Memory B cell (primary cell): ENCODE results near the gene FMN2.
"Not testable (repeated sequence)": the region's sequence is repeated elsewhere in the genome, so short reads cannot be mapped to it uniquely, and the experiment has no call there.

ENCODE experiments used
- ATAC-seq: fragments of 150-1000 bp; cut with Tn5 transposase; 2 replicates; pipeline ENCODE4 v1.10.0; 2021; ENCODE audit warnings: low read depth, mild to moderate bottlenecking, moderate library complexity
- DNase-seq, 2 donors: peaks; one replicate each; pipeline ENCODE4 v3.0.0; 2022; ENCODE audit warnings: low spot score in 2 of 2
- H3K27ac Mint-ChIP-seq: one replicate; pipeline ENCODE4 v1.8.0; 2022; ENCODE audit warnings: mild to moderate bottlenecking, moderate library complexity, mixed read lengths
- H3K27me3 Mint-ChIP-seq: one replicate; pipeline ENCODE4 v1.8.0; 2022; ENCODE audit warnings: mixed read lengths
- H3K36me3 Mint-ChIP-seq: one replicate; pipeline ENCODE4 v1.8.0; 2022; ENCODE audit warnings: mild to moderate bottlenecking, mixed read lengths
- H3K4me1 Mint-ChIP-seq: one replicate; pipeline ENCODE4 v1.8.0; 2022; ENCODE audit warnings: mixed read lengths
- H3K4me3 Mint-ChIP-seq: one replicate; pipeline ENCODE4 v1.8.0; 2022; ENCODE audit warnings: mild to moderate bottlenecking, moderate library complexity, mixed read lengths
- H3K9me3 Mint-ChIP-seq: one replicate; pipeline ENCODE4 v1.8.0; 2022; ENCODE audit warnings: mixed read lengths

FMN2 gene

GRCh38 chr1:240174734-240175133, 83.1 kb downstream of the FMN2 start:
- Mint-ChIP-seq H3K4me3 (no peak overlapping the region), H3K9me3 (no peaks in the 10 kb centered on the region), H3K27me3 (no peaks in the 10 kb centered on the region), H3K27ac (no peak overlapping the region), H3K4me1 (no peaks in the 10 kb centered on the region), H3K36me3 (no peaks in the 10 kb centered on the region)
- ATAC-seq (no peak), DNase-seq (no peak)

DNA sequence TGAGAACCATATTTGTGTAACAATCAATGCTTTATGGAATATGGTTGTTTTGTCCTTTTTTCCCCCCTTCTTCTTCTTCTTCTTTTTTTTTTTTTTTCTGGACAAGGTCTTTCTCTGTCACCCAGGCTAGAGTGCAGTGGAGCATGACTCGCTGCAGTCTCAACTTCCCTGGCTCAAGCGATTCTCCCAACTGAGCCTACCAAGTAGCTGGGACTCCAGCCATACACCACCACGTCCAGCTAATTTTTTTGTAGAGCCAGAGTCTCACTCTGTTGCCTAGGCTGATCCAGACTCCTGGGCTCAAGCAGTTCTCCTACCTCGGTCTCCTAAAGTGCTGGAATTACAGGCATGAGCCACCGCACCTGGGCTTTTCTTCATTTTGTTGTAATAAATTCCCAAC, 86.7 kb downstream of the FMN2 start:
- Mint-ChIP-seq H3K36me3 (no peaks in the 10 kb centered on the region), H3K27ac (no peak overlapping the region), H3K27me3 (no peaks in the 10 kb centered on the region), H3K9me3 (no peaks in the 10 kb centered on the region), H3K4me3 (no peak overlapping the region), H3K4me1 (no peaks in the 10 kb centered on the region)
- ATAC-seq = no peak
- no peak for DNase-seq

DNA sequence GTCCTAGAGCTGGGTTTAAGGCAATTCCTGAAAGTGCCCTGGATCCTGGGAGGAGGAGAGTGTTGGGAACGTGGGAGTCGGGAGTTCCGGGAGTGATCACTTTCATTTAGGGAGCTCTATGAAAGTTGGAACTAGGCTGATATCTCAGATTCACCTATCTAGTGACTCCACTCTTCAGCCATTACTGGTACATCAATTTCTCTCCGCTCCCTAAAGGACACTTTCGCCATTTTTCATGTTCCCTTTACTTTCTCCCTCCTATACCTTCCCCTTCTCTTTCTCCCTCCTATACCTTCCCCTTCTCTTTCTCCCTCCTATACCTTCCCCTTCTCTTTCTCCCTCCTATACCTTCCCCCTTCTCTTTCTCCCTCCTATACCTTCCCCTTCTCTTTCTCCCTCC, 93.0 kb downstream of the FMN2 start:
- ATAC-seq, H3K4me1 Mint-ChIP-seq, H3K27me3 Mint-ChIP-seq, H3K27ac Mint-ChIP-seq, H3K4me3 Mint-ChIP-seq, H3K9me3 Mint-ChIP-seq, H3K36me3 Mint-ChIP-seq, DNase-seq: not testable (repeated sequence)

- ATAC-seq (no peak), DNase-seq (no peak)
- H3K4me3 Mint-ChIP-seq = no peak overlapping the region
- no peaks in the 10 kb centered on the region for H3K36me3 Mint-ChIP-seq
- H3K4me1 Mint-ChIP-seq = peaks cover 2% of the 10 kb centered on the region
- no peak overlapping the region for H3K27ac Mint-ChIP-seq
- H3K27me3 Mint-ChIP-seq = peaks cover 3% of the 10 kb centered on the region
- no peaks in the 10 kb centered on the region for H3K9me3 Mint-ChIP-seq
These were observed 96.5 kb downstream of the FMN2 start for GRCh38 chr1:240188139-240188538.

DNA sequence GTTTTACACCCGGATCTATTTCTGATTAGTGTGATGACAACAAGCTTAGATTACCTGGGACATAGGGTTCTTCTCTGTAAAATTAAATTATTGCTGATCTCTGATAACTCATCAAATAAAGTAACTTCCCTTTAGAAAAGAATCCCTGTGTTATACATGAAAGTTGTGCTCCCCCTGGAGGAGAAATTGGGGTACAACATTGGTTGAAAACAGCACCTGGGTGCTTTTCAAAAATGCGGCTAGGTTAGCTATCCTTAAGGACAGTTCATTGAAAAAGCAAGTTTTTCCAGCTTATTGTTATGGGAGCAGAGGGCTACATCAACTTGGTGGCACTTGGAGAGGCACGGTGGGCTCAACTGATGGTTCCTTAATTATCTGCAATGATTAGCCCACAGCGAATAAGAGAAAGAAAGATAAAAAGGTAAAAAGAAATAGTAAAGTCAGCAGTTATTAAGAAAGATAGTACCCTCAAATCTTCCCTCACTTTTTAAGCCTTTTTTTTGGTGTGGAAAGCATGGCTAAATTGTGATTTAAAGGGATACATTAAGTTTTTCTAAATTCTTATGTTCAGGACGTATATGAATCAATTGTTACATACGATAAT, 97.8 kb downstream of the FMN2 start:
- H3K4me1 Mint-ChIP-seq = peaks cover 2% of the 10 kb centered on the region
- DNase-seq (peak in 1 of 2 donors; percentile 2), ATAC-seq (no peak)
- H3K4me3 Mint-ChIP-seq = no peak overlapping the region
- H3K27ac Mint-ChIP-seq = no peak overlapping the region
- H3K9me3 Mint-ChIP-seq = no peaks in the 10 kb centered on the region
- peaks cover 3% of the 10 kb centered on the region for H3K27me3 Mint-ChIP-seq
- no peaks in the 10 kb centered on the region for H3K36me3 Mint-ChIP-seq

- peaks cover 3% of the 10 kb centered on the region for H3K27me3 Mint-ChIP-seq
- ATAC-seq (no peak), DNase-seq (no peak)
- no peaks in the 10 kb centered on the region for H3K9me3 Mint-ChIP-seq
- no peak overlapping the region for H3K4me3 Mint-ChIP-seq
- H3K27ac Mint-ChIP-seq = no peak overlapping the region
- H3K4me1 Mint-ChIP-seq = peaks cover 2% of the 10 kb centered on the region
- no peaks in the 10 kb centered on the region for H3K36me3 Mint-ChIP-seq
These were observed 99.3 kb downstream of the FMN2 start for GRCh38 chr1:240190881-240191401.

DNA sequence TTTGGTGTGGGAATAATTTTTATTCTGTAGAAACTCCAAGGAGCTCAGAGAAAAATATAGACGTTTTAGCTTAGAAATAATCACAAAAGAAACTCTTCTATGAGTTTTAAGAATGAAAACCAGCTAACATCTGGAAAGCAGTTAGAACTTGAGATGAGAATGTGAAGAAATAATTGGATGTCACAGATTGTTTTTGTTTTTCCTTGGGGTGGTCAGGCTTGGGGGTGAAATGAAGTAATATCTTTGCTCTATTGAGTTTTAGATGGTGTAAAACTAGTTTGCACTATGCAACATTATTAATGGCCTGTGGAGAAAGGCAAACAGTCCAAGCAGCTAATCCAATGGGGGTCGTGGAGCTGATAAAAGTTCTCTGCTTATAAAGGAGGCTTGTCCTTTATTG, 101.2 kb downstream of the FMN2 start:
- Mint-ChIP-seq H3K4me3 (no peak overlapping the region), H3K9me3 (no peaks in the 10 kb centered on the region), H3K36me3 (no peaks in the 10 kb centered on the region), H3K27ac (no peak overlapping the region), H3K4me1 (peaks cover 2% of the 10 kb centered on the region), H3K27me3 (peaks cover 3% of the 10 kb centered on the region)
- ATAC-seq (no peak), DNase-seq (no peak)

GRCh38 chr1:240193679-240194078, 102.0 kb downstream of the FMN2 start:
- DNase-seq (no peak), ATAC-seq (no peak)
- peaks cover 3% of the 10 kb centered on the region for H3K27me3 Mint-ChIP-seq
- H3K4me1 Mint-ChIP-seq = peaks cover 2% of the 10 kb centered on the region
- no peak overlapping the region for H3K27ac Mint-ChIP-seq
- H3K9me3 Mint-ChIP-seq = no peaks in the 10 kb centered on the region
- H3K36me3 Mint-ChIP-seq = no peaks in the 10 kb centered on the region
- H3K4me3 Mint-ChIP-seq = no peak overlapping the region

DNA sequence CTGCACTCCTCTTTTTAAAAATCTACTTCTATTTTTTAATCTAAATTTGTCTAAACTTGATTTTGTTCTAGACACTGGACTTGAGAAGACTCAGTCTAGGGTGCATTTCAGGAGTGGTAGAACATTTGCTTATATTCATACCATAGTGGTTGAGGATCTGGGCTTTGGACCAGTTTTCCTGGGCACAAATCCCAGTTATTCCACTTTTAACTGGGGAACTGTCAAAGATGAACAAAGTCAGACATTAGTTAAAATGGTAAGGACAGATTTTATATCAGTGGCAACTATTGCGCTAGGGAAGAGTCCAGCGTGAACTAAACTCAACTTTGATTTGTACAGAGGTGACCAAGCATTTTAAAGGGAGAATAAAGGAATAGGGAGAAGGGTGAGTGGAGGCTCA, 102.4 kb downstream of the FMN2 start:
- Mint-ChIP-seq H3K27ac (no peak overlapping the region), H3K9me3 (no peaks in the 10 kb centered on the region), H3K36me3 (no peaks in the 10 kb centered on the region), H3K4me3 (no peak overlapping the region), H3K27me3 (peaks cover 3% of the 10 kb centered on the region), H3K4me1 (peaks cover 2% of the 10 kb centered on the region)
- no peak for DNase-seq
- no peak for ATAC-seq

DNA sequence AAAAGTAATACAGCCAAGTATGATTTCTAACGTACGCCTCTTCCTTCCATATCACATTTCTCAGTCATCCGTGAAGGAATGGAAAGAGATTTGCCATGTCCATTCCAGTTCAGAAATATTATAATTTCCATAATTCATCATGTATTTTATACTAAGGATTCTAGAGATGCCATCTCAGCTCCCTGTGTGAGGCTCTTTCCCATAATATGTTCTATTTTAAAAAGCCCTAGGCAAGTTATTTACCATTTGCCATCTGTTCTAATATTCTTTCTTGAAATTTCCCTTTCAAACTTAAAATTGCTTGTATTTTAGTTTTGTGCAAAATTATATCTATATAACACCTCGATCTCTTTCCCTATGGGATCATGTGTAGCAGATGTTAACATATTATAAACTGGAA, 106.7 kb downstream of the FMN2 start:
- DNase-seq = no peak
- peaks cover 3% of the 10 kb centered on the region for H3K9me3 Mint-ChIP-seq
- no peak overlapping the region for H3K4me3 Mint-ChIP-seq
- H3K27me3 Mint-ChIP-seq = no peaks in the 10 kb centered on the region
- ATAC-seq = no peak
- H3K36me3 Mint-ChIP-seq = no peaks in the 10 kb centered on the region
- no peaks in the 10 kb centered on the region for H3K4me1 Mint-ChIP-seq
- no peak overlapping the region for H3K27ac Mint-ChIP-seq

- Mint-ChIP-seq H3K4me1 (no peaks in the 10 kb centered on the region), H3K9me3 (peaks cover 3% of the 10 kb centered on the region), H3K4me3 (no peak overlapping the region), H3K27me3 (no peaks in the 10 kb centered on the region), H3K27ac (no peak overlapping the region), H3K36me3 (no peaks in the 10 kb centered on the region)
- ATAC-seq = no peak
- no peak for DNase-seq
These were observed 108.3 kb downstream of the FMN2 start for GRCh38 chr1:240199758-240200645.

DNA sequence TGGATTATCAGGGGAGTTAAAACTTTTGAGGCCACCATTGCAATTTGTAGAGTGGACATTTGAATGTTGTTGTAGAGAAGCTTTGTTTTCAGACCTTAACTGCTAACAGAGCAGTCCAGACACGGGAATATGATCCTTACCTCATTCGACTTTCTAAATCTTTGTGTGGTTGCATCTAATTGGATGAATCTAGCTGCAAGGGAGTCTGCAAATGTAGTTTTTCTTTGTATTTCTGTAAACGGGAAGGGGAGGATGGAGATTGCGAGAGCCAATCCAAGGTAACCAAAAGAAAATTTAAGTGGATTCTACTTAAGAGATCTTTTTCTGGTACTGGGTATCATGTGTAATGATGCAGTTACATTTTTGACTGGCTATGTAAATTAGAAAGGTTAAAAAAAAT, 110.2 kb downstream of the FMN2 start:
- Mint-ChIP-seq H3K4me3 (no peak overlapping the region), H3K4me1 (no peaks in the 10 kb centered on the region), H3K27ac (no peak overlapping the region), H3K9me3 (peaks cover 3% of the 10 kb centered on the region), H3K27me3 (no peaks in the 10 kb centered on the region), H3K36me3 (no peaks in the 10 kb centered on the region)
- DNase-seq = no peak
- ATAC-seq = no peak

DNA sequence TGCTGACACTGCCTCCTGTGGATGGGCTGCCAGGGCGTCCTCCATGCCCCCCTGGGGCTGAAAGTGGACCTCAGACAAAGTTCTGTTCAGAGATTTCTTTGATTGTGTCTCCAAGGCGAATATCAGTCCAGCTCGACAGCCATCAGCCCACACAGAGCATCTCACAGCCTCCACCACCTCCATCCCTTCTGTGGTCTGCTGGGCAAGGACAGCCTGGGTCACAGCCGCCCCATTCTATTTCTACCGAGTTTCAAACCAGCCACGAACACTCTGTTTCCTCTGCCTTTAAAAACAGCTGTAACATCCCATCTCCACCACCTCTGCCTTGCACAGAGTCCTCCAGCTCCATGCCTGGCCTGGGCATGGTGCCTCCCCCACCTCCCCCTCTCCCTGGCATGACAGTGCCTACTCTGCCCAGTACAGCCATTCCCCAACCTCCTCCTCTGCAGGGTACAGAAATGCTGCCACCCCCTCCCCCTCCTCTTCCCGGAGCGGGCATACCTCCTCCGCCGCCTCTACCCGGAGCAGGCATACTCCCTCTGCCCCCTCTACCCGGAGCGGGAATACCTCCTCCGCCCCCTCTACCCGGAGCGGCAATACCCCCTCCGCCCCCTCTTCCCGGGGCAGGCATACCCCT, 115.5 kb downstream of the FMN2 start:
- no peak for DNase-seq
- H3K36me3 Mint-ChIP-seq = no peaks in the 10 kb centered on the region
- ATAC-seq = no peak
- no peaks in the 10 kb centered on the region for H3K9me3 Mint-ChIP-seq
- no peaks in the 10 kb centered on the region for H3K27me3 Mint-ChIP-seq
- H3K4me1 Mint-ChIP-seq = no peaks in the 10 kb centered on the region
- H3K4me3 Mint-ChIP-seq = no peak overlapping the region
- no peak overlapping the region for H3K27ac Mint-ChIP-seq

GRCh38 chr1:240210026-240210425, 118.3 kb downstream of the FMN2 start:
- Mint-ChIP-seq H3K27ac (no peak overlapping the region), H3K36me3 (no peaks in the 10 kb centered on the region), H3K9me3 (no peaks in the 10 kb centered on the region), H3K4me1 (no peaks in the 10 kb centered on the region), H3K4me3 (no peak overlapping the region), H3K27me3 (no peaks in the 10 kb centered on the region)
- no peak for DNase-seq
- no peak for ATAC-seq
